ENCODE results near the gene PSAP. TPM values are rescaled to one million over a fixed set of nuclear protein-coding genes. Genes with fewer than 3 reads are reported as not detected.
"Not testable (repeated sequence)": the region's sequence is repeated elsewhere in the genome, so short reads cannot be mapped to it uniquely, and the experiment has no call there.

PSAP gene
- total RNA-seq, 2 experiments from 2014 or later, result 112 to 113 TPM

- CTCF ChIA-PET, result no interaction called here
- Mint-ChIP-seq H3K9me3 (ENCODE audit: insufficient read depth) (no peaks in the 10 kb centered on the region), H3K36me3 (ENCODE audit: low read depth) (no peaks in the 10 kb centered on the region)
Measured at GRCh38 chr10:71887743-71888142, 36.7 kb upstream of the PSAP start.

GRCh38 chr10:71882813-71883659 lies 32.0 kb upstream of the PSAP start:
- Mint-ChIP-seq H3K4me1 (ENCODE audit: low read depth) (peaks cover 25% of the 10 kb centered on the region), H3K36me3 (ENCODE audit: low read depth) (no peaks in the 10 kb centered on the region), H3K4me3 (no peak overlapping the region), H3K27me3 (ENCODE audit: low read depth) (peaks cover 15% of the 10 kb centered on the region), H3K9me3 (ENCODE audit: insufficient read depth) (no peaks in the 10 kb centered on the region), H3K27ac (peak overlapping the region; percentile 3)
- DNase-seq, result no peak
- POLR2A ChIA-PET, result no interaction called here
- no peak for ATAC-seq
- CTCF ChIA-PET, result interaction anchor here (1.0 to 4.0 kb wide), 5 partner anchors 14 to 507 kb away, joined by 3 to 22 read pairs (median 4); no protein-coding TSS in a partner anchor

More at GRCh38 chr10:71887743-71888142, 36.7 kb upstream of the PSAP start:
- Mint-ChIP-seq H3K4me3 (peak overlapping the region; percentile 82), H3K27ac (no peak overlapping the region), H3K4me1 (ENCODE audit: low read depth) (peaks cover 20% of the 10 kb centered on the region), H3K27me3 (ENCODE audit: low read depth) (peaks cover 21% of the 10 kb centered on the region)
- POLR2A ChIA-PET, result no interaction called here
- no peak for ATAC-seq
- no peak for DNase-seq

- Mint-ChIP-seq H3K9me3 (ENCODE audit: insufficient read depth) (no peaks in the 10 kb centered on the region), H3K4me1 (ENCODE audit: low read depth) (peaks cover 33% of the 10 kb centered on the region), H3K27ac (no peak overlapping the region), H3K27me3 (ENCODE audit: low read depth) (peaks cover 10% of the 10 kb centered on the region), H3K36me3 (ENCODE audit: low read depth) (no peaks in the 10 kb centered on the region), H3K4me3 (no peak overlapping the region)
- ChIA-PET POLR2A (no interaction called here), CTCF (interaction anchor here (1.0 to 4.0 kb wide), 3 partner anchors 13 to 506 kb away, joined by 3 to 22 read pairs (median 3); no protein-coding TSS in a partner anchor)
- no peak for ATAC-seq
- DNase-seq, result no peak
Measured at GRCh38 chr10:71881647-71882355, 30.8 kb upstream of the PSAP start.

- ATAC-seq; H3K4me3 Mint-ChIP-seq; H3K9me3 Mint-ChIP-seq (ENCODE audit: insufficient read depth); H3K27me3 Mint-ChIP-seq (ENCODE audit: low read depth); H3K27ac Mint-ChIP-seq; H3K36me3 Mint-ChIP-seq (ENCODE audit: low read depth); DNase-seq; POLR2A ChIA-PET: not testable (repeated sequence)
- CTCF ChIA-PET, result interaction anchor here (1.0 to 4.0 kb wide), 2 partner anchors 14 to 15 kb away, joined by 3 to 22 read pairs; no protein-coding TSS in a partner anchor
- H3K4me1 Mint-ChIP-seq (ENCODE audit: low read depth), result peaks cover 33% of the 10 kb centered on the region
Measured at GRCh38 chr10:71881307-71881624, 30.2 kb upstream of the PSAP start.

- peaks cover 7% of the 10 kb centered on the region for H3K27me3 Mint-ChIP-seq (ENCODE audit: low read depth)
- no peak overlapping the region for H3K4me3 Mint-ChIP-seq
- no peaks in the 10 kb centered on the region for H3K36me3 Mint-ChIP-seq (ENCODE audit: low read depth)
- peak overlapping the region; percentile 12 for H3K27ac Mint-ChIP-seq
- DNase-seq (no peak), ATAC-seq (no peak)
- ChIA-PET CTCF (interaction anchor here (1.0 to 4.0 kb wide), 2 partner anchors 14 to 16 kb away, joined by 3 to 22 read pairs; no protein-coding TSS in a partner anchor), POLR2A (no interaction called here)
- peaks cover 33% of the 10 kb centered on the region for H3K4me1 Mint-ChIP-seq (ENCODE audit: low read depth)
- H3K9me3 Mint-ChIP-seq (ENCODE audit: insufficient read depth), result no peaks in the 10 kb centered on the region
Measured at GRCh38 chr10:71880425-71881306, 29.6 kb upstream of the PSAP start.

GRCh38 chr10:71878327-71879034 lies 27.4 kb upstream of the PSAP start:
- Mint-ChIP-seq H3K36me3 (ENCODE audit: low read depth) (no peaks in the 10 kb centered on the region), H3K9me3 (ENCODE audit: insufficient read depth) (no peaks in the 10 kb centered on the region), H3K4me3 (peak overlapping the region; percentile 40), H3K4me1 (ENCODE audit: low read depth) (peaks cover 38% of the 10 kb centered on the region), H3K27ac (peak overlapping the region; percentile 92), H3K27me3 (ENCODE audit: low read depth) (peaks cover 2% of the 10 kb centered on the region)
- DNase-seq (peak; percentile 66), ATAC-seq (peak; percentile 94)
- CTCF ChIA-PET, result interaction anchor here (0.6 to 1.7 kb wide), 7 partner anchors 13 to 170 kb away, joined by 3 to 9 read pairs (median 3); no protein-coding TSS in a partner anchor
- POLR2A ChIA-PET, result interaction anchor here (0.6 to 2.0 kb wide), 3 partner anchors 28 to 727 kb away, joined by 4 to 10 read pairs (median 6); partner anchors contain the start of gene PSAP

GRCh38 chr10:71877821-71878220 lies 26.8 kb upstream of the PSAP start:
- peak overlapping the region; percentile 40 for H3K4me3 Mint-ChIP-seq
- H3K4me1 Mint-ChIP-seq (ENCODE audit: low read depth), result peaks cover 33% of the 10 kb centered on the region
- peaks cover 2% of the 10 kb centered on the region for H3K27me3 Mint-ChIP-seq (ENCODE audit: low read depth)
- no peak for DNase-seq
- CTCF ChIA-PET, result interaction anchor here (1.1 to 1.7 kb wide), 4 partner anchors 14 to 171 kb away, joined by 3 to 9 read pairs (median 4); no protein-coding TSS in a partner anchor
- H3K36me3 Mint-ChIP-seq (ENCODE audit: low read depth), result no peaks in the 10 kb centered on the region
- POLR2A ChIA-PET, result interaction anchor here (0.6 to 2.0 kb wide), 3 partner anchors 27 to 726 kb away, joined by 4 to 10 read pairs (median 6); partner anchors contain the start of gene PSAP
- no peaks in the 10 kb centered on the region for H3K9me3 Mint-ChIP-seq (ENCODE audit: insufficient read depth)
- ATAC-seq, result no peak
- H3K27ac Mint-ChIP-seq, result no peak overlapping the region

- H3K27me3 Mint-ChIP-seq (ENCODE audit: low read depth); ATAC-seq; H3K36me3 Mint-ChIP-seq (ENCODE audit: low read depth); H3K9me3 Mint-ChIP-seq (ENCODE audit: insufficient read depth); DNase-seq; CTCF ChIA-PET; POLR2A ChIA-PET; H3K27ac Mint-ChIP-seq; H3K4me3 Mint-ChIP-seq: not testable (repeated sequence)
- H3K4me1 Mint-ChIP-seq (ENCODE audit: low read depth), result peaks cover 31% of the 10 kb centered on the region
Measured at GRCh38 chr10:71874680-71875354, 23.8 kb upstream of the PSAP start.

- POLR2A ChIA-PET, result no interaction called here
- no peak overlapping the region for H3K27ac Mint-ChIP-seq
- no peaks in the 10 kb centered on the region for H3K36me3 Mint-ChIP-seq (ENCODE audit: low read depth)
- no peaks in the 10 kb centered on the region for H3K9me3 Mint-ChIP-seq (ENCODE audit: insufficient read depth)
- no peak for ATAC-seq
- H3K4me3 Mint-ChIP-seq, result no peak overlapping the region
- CTCF ChIA-PET, result no interaction called here
- no peaks in the 10 kb centered on the region for H3K27me3 Mint-ChIP-seq (ENCODE audit: low read depth)
- peaks cover 25% of the 10 kb centered on the region for H3K4me1 Mint-ChIP-seq (ENCODE audit: low read depth)
- no peak for DNase-seq
Measured at GRCh38 chr10:71873582-71874211, 22.6 kb upstream of the PSAP start.

GRCh38 chr10:71869601-71870000 lies 18.6 kb upstream of the PSAP start:
- H3K4me3 Mint-ChIP-seq, POLR2A ChIA-PET: not testable (repeated sequence)

More at GRCh38 chr10:71869601-71870000, 18.6 kb upstream of the PSAP start:
- H3K9me3 Mint-ChIP-seq (ENCODE audit: insufficient read depth); ATAC-seq; H3K27me3 Mint-ChIP-seq (ENCODE audit: low read depth); CTCF ChIA-PET; DNase-seq; H3K36me3 Mint-ChIP-seq (ENCODE audit: low read depth); H3K27ac Mint-ChIP-seq: not testable (repeated sequence)
- H3K4me1 Mint-ChIP-seq (ENCODE audit: low read depth), result peaks cover 18% of the 10 kb centered on the region

All from activated CD8-positive, alpha-beta T cell treated with anti-CD3 and anti-CD28 coated beads, Interleukin-2, amount 10 ng/mL, durations not matched to agents 7 days and 5 days (primary cell).